ENCODE measurements around the gene ICE2. TPM values are rescaled to one million over a fixed set of nuclear protein-coding genes. Genes with fewer than 3 reads are reported as not detected.

Gene ICE2
- polyA plus RNA-seq, 3 donors = 10.0 to 27.0 (median 24.8) TPM

DNA sequence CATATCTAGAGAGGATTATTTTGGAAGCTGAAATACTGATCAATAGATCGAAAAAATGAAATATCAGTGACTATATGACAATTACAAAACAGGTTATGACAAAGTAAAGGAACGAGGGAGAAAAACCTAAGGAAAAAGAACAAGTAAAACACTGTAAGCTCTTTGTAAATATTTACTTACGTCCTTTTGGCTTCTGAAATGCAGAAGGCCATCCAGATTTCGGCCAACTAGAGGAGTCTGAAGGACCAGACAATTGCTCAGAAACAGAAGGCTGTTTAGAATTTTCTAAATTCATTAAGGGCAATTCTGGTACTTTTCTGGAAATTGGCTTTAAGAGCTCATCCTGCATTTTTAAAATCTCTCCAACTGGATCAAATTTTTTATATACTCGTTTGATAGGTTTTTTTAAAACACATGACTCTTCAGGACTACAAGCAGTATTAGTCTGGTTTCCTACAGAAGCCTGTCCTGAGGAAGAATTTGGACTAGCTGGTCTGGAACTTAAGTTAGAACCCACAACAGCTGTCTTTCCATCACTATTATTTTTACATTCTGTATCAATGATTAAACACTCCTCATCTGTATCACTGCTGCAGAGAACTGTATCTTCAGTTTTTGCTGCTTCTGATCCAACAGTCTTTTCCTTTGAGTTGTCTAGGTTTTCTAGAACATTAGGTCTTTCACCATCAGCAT is 30.1 kb downstream of the ICE2 start:
- H3K4me3 ChIP-seq (replicated peaks in 1 of 3; ENCODE audit: low read depth in 2 of 3, low read length in 3 of 3) = no peak overlapping the region
- no peak overlapping the region for H3K4me2 ChIP-seq (replicated peaks; ENCODE audit: extremely low read depth, low read length, poor library complexity, severe bottlenecking)
- intact Hi-C loops (cut with micrococcal nuclease) = loop anchor here (5.0 to 10.0 kb wide), 2 partner anchors 54 to 92 kb away; partner anchors contain the start of gene ANXA2 (in 1 of the 2)
- no peak overlapping the region for H2AFZ ChIP-seq (ENCODE audit: insufficient read depth, low read depth, low read length, poor library complexity, severe bottlenecking)
- Mint-ChIP-seq H3K9me3 (no peaks in the 10 kb centered on the region), H3K4me3 (no peak overlapping the region), H3K36me3 (peaks cover 65 to 71% of the 10 kb centered on the region in 2 donors), H3K27me3 (ENCODE audit: low read depth in 3 of 3) (no peaks in the 10 kb centered on the region), H3K4me1 (no peaks in the 10 kb centered on the region), H3K27ac (no peak overlapping the region)
- H3K36me3 ChIP-seq (replicated peaks in 1 of 2; ENCODE audit: control insufficient read depth in 1 of 2, insufficient read depth in 2 of 2, low read length in 2 of 2) = peaks cover 47 to 69% of the 10 kb centered on the region in 2 donors
- TF ChIP-seq, protein P1, sequence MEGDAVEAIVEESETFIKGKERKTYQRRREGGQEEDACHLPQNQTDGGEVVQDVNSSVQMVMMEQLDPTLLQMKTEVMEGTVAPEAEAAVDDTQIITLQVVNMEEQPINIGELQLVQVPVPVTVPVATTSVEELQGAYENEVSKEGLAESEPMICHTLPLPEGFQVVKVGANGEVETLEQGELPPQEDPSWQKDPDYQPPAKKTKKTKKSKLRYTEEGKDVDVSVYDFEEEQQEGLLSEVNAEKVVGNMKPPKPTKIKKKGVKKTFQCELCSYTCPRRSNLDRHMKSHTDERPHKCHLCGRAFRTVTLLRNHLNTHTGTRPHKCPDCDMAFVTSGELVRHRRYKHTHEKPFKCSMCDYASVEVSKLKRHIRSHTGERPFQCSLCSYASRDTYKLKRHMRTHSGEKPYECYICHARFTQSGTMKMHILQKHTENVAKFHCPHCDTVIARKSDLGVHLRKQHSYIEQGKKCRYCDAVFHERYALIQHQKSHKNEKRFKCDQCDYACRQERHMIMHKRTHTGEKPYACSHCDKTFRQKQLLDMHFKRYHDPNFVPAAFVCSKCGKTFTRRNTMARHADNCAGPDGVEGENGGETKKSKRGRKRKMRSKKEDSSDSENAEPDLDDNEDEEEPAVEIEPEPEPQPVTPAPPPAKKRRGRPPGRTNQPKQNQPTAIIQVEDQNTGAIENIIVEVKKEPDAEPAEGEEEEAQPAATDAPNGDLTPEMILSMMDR (IDR thresholded peaks at IDR 0.05) = no peak
- WGBS (ENCODE audit: insufficient coverage) = 92% methylated on average over 2 of the region's 5 CpGs
- H3K27ac ChIP-seq (ENCODE audit: low read depth in 1 of 2, low read length in 2 of 2) = no peak overlapping the region
- no peaks in the 10 kb centered on the region for H3K27me3 ChIP-seq (ENCODE audit: control insufficient read depth in 2 of 2, insufficient read depth in 2 of 2, low read length in 2 of 2)
- no peak for DNase-seq
- H3K9ac ChIP-seq (ENCODE audit: insufficient read depth, low read length, poor library complexity, severe bottlenecking) = no peak overlapping the region
- peaks cover 5% of the 10 kb centered on the region for H4K20me1 ChIP-seq (ENCODE audit: insufficient read depth, low read length)
- H3K79me2 ChIP-seq (ENCODE audit: insufficient read depth, low read length) = no peaks in the 10 kb centered on the region
- H3K9me3 ChIP-seq (replicated peaks in 1 of 2; ENCODE audit: control insufficient read depth in 1 of 2, insufficient read depth in 1 of 2, low read length in 2 of 2) = no peaks in the 10 kb centered on the region
- peaks cover 0 to 4% of the 10 kb centered on the region in 2 donors for H3K4me1 ChIP-seq (ENCODE audit: control insufficient read depth in 1 of 2, insufficient read depth in 2 of 2, low read length in 2 of 2)

DNA sequence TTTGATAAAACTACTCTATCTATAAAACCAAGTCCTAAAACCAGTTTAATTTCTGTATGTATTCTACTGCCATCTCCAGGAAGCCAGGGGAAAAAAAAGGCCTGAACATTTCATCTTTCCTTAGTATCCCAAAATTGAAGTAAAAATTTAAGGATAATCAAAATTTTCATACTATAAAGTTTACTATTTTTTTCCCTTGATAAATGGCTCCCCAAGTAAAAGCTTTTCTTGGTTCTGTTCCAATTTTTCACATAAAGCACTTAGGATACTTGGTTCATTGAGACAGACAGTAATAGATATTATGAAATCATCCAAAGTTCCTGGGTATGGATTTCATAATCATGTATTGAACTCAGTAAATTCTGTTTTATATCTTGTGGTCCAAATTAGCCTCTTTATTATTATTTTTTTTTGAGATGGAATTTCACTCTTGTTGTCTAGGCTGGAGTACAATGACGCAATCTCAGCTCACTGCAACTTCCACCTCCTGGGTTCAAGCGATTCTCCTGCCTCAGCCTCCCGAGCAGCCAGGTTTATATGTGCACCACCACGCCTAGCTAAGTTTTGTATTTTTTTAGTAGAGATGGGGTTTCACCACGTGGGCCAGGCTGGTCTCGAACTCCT is 34.5 kb downstream of the ICE2 start:
- H2AFZ ChIP-seq (ENCODE audit: insufficient read depth, low read depth, low read length, poor library complexity, severe bottlenecking) = no peak overlapping the region
- H3K36me3 Mint-ChIP-seq = peaks cover 50 to 51% of the 10 kb centered on the region in 2 donors
- no peaks in the 10 kb centered on the region for H3K9me3 ChIP-seq (replicated peaks in 1 of 2; ENCODE audit: control insufficient read depth in 1 of 2, insufficient read depth in 1 of 2, low read length in 2 of 2)
- no peaks in the 10 kb centered on the region for H3K4me1 Mint-ChIP-seq
- H3K27me3 Mint-ChIP-seq (ENCODE audit: low read depth in 3 of 3) = no peaks in the 10 kb centered on the region
- peaks cover 4% of the 10 kb centered on the region for H3K79me2 ChIP-seq (ENCODE audit: insufficient read depth, low read length)
- H3K4me2 ChIP-seq (replicated peaks; ENCODE audit: extremely low read depth, low read length, poor library complexity, severe bottlenecking) = no peak overlapping the region
- intact Hi-C loops (cut with micrococcal nuclease) = loop anchor here in 1 of 2 donors (5.0 to 10.0 kb wide), 2 partner anchors 50 to 82 kb away; partner anchors contain the start of gene ANXA2
- H3K36me3 ChIP-seq (replicated peaks in 1 of 2; ENCODE audit: control insufficient read depth in 1 of 2, insufficient read depth in 2 of 2, low read length in 2 of 2) = peaks cover 31 to 71% of the 10 kb centered on the region in 2 donors
- TF ChIP-seq, protein P1 (IDR thresholded peaks at IDR 0.05) = peak; percentile 67
- H3K4me3 ChIP-seq (replicated peaks in 1 of 3; ENCODE audit: low read depth in 2 of 3, low read length in 3 of 3) = no peak overlapping the region
- no peak overlapping the region for H3K9ac ChIP-seq (ENCODE audit: insufficient read depth, low read length, poor library complexity, severe bottlenecking)
- H3K27me3 ChIP-seq (ENCODE audit: control insufficient read depth in 2 of 2, insufficient read depth in 2 of 2, low read length in 2 of 2) = no peaks in the 10 kb centered on the region
- peaks cover 5% of the 10 kb centered on the region for H4K20me1 ChIP-seq (ENCODE audit: insufficient read depth, low read length)
- 85% methylated on average over 2 of the region's 6 CpGs for WGBS (ENCODE audit: insufficient coverage)
- H3K4me1 ChIP-seq (ENCODE audit: control insufficient read depth in 1 of 2, insufficient read depth in 2 of 2, low read length in 2 of 2) = peaks cover 0 to 4% of the 10 kb centered on the region in 2 donors
- peak in 1 of 3 donors; percentile 18 for DNase-seq
- no peak overlapping the region for H3K27ac ChIP-seq (ENCODE audit: low read depth in 1 of 2, low read length in 2 of 2)
- H3K4me3 Mint-ChIP-seq = no peak overlapping the region
- no peaks in the 10 kb centered on the region for H3K9me3 Mint-ChIP-seq
- peak overlapping the region in 1 of 7 donors; percentile 35 for H3K27ac Mint-ChIP-seq
